Gastroesophageal sphincter (tissue), 4 donors: ENCODE results near the gene DYSF. TPM values are rescaled to one million over a fixed set of nuclear protein-coding genes. Genes with fewer than 3 reads are reported as not detected.

ENCODE experiments used
- ATAC-seq: fragments of 150-250 bp; one replicate; pipeline ENCODE4 v1.9.1; 2016; ENCODE audit warnings: mild to moderate bottlenecking, moderate library complexity
- H3K27ac ChIP-seq, 4 donors: fragments of 200-600 bp; sonication (generic) in 3 of 4; 1 replicate in 3 of 4; 2 replicates in 1 of 4; pipeline ENCODE4 v1.5.1; 2016 to 2019
- H3K27me3 ChIP-seq: fragments of 200-600 bp; sonication (generic); one replicate; pipeline ENCODE4 v1.5.1; 2019
- H3K36me3 ChIP-seq, 2 donors: fragments of 200-600 bp; sonication (generic); one replicate each; pipeline ENCODE4 v1.5.1; 2019; ENCODE audit warnings: control low read depth in 1 of 2
- H3K4me1 ChIP-seq, 3 donors: fragments of 200-600 bp; sonication (generic); 1 replicate in 2 of 3; 2 replicates in 1 of 3; pipeline ENCODE4 v1.5.1; 2016 to 2019; ENCODE audit warnings: control low read depth in 2 of 3
- H3K4me3 ChIP-seq, 2 donors: fragments of 200-600 bp; sonication (generic); one replicate each; pipeline ENCODE4 v1.5.1; 2019; ENCODE audit warnings: mild to moderate bottlenecking in 1 of 2, moderate library complexity in 1 of 2
- H3K9me3 ChIP-seq, 3 donors: fragments of 200-600 bp; sonication (generic); one replicate each; pipeline ENCODE4 v1.5.1; 2017 to 2019; ENCODE audit warnings: control low read depth in 2 of 3
- EP300 ChIP-seq: sonication (generic); formaldehyde crosslinking; IDR thresholded peaks from one replicate; pipeline ENCODE4 v1.6.1; 2017; ENCODE audit warnings: antibody characterized with exemption, mild to moderate bottlenecking
- POLR2A ChIP-seq, 2 donors: fragments of 450-650 bp; IDR thresholded peaks; one replicate each; pipeline ENCODE4 v1.6.1; 2017; ENCODE audit warnings: antibody characterized with exemption in 2 of 2, mild to moderate bottlenecking in 2 of 2, moderate library complexity in 1 of 2
- POLR2AphosphoS5 ChIP-seq: sonication (generic); formaldehyde crosslinking; IDR thresholded peaks from one replicate; pipeline ENCODE4 v1.6.1; 2017; ENCODE audit warnings: antibody characterized with exemption
- WGBS, 2 donors: methylation state at CpG; one replicate each; pipeline ENCODE4 v1.1.5; 2018; ENCODE audit warnings: low coverage in 1 of 2; 5-methylcytosine and 5-hydroxymethylcytosine counted together
- total RNA-seq, 4 donors: library from RNA; depleted of rRNA; stranded (reverse); fragments of >200 nt; gene quantifications; one replicate each; pipeline ENCODE4 v1.1.0, GENCODE V29; 2016
- TF ChIP-seq, protein P1 (sequence below), 4 experiments: fragments of 200-600 bp in 2 of 4; fragments of 450-650 bp in 2 of 4; sonication (generic) in 1 of 4; IDR thresholded peaks; one replicate each; pipeline ENCODE4 v1.5.1; 2017 to 2019; ENCODE audit warnings: antibody characterized with exemption in 4 of 4, mild to moderate bottlenecking in 2 of 4, moderate library complexity in 2 of 4

DYSF gene
- total RNA-seq, 4 donors from 2014 or later: 11.0 to 50.1 (median 17.4) TPM

GRCh38 chr2:71552356-71552755 is 99.0 kb downstream of the DYSF start:
- Histone ChIP-seq H3K27me3 (no peaks in the 10 kb centered on the region), H3K4me3 (no peak overlapping the region), H3K4me1 (no peaks in the 10 kb centered on the region), H3K27ac (no peak overlapping the region), H3K9me3 (no peaks in the 10 kb centered on the region), H3K36me3 (peaks cover 0 to 66% of the 10 kb centered on the region in 2 donors)
- TF ChIP-seq POLR2A (IDR thresholded peaks at IDR 0.05): no peak
- no peak for TF ChIP-seq EP300
- TF ChIP-seq, protein P1, sequence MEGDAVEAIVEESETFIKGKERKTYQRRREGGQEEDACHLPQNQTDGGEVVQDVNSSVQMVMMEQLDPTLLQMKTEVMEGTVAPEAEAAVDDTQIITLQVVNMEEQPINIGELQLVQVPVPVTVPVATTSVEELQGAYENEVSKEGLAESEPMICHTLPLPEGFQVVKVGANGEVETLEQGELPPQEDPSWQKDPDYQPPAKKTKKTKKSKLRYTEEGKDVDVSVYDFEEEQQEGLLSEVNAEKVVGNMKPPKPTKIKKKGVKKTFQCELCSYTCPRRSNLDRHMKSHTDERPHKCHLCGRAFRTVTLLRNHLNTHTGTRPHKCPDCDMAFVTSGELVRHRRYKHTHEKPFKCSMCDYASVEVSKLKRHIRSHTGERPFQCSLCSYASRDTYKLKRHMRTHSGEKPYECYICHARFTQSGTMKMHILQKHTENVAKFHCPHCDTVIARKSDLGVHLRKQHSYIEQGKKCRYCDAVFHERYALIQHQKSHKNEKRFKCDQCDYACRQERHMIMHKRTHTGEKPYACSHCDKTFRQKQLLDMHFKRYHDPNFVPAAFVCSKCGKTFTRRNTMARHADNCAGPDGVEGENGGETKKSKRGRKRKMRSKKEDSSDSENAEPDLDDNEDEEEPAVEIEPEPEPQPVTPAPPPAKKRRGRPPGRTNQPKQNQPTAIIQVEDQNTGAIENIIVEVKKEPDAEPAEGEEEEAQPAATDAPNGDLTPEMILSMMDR (IDR thresholded peaks at IDR 0.05): no peak
- no peak for TF ChIP-seq POLR2AphosphoS5
- ATAC-seq: no peak
- WGBS, 2 donors: 67 to 100% methylated on average over 1 to 2 of the region's 6 CpGs

DNA sequence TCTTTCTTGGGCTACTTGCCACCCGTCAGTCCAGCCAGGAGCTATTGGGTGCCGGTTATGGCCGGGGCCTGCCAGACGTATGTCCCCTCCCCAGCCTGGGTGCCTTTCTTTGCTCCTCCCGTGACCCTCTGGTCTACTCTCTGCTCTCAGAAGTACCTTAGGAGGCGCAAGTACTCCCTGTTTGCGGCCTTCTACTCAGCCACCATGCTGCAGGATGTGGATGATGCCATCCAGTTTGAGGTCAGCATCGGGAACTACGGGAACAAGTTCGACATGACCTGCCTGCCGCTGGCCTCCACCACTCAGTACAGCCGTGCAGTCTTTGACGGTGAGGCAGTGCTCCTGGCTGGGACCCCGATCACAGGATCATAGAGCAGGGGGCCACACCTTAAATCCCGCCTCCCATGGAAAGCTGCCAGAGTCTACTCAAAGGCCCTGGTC is 99.5 kb downstream of the DYSF start:
- Histone ChIP-seq H3K36me3 (peaks cover 0 to 68% of the 10 kb centered on the region in 2 donors), H3K27ac (no peak overlapping the region), H3K27me3 (no peaks in the 10 kb centered on the region), H3K4me1 (no peaks in the 10 kb centered on the region), H3K9me3 (no peaks in the 10 kb centered on the region), H3K4me3 (no peak overlapping the region)
- ATAC-seq: no peak
- 90 to 100% methylated on average over 2 to 3 of the region's 15 CpGs for whole genome bisulfite sequencing, 2 donors
- no peak for TF ChIP-seq POLR2A (IDR thresholded peaks at IDR 0.05)
- TF ChIP-seq, protein P1 (IDR thresholded peaks at IDR 0.05): no peak
- TF ChIP-seq POLR2AphosphoS5: no peak
- no peak for TF ChIP-seq EP300

- no peak overlapping the region for H3K27ac ChIP-seq
- ATAC-seq: no peak
- TF ChIP-seq EP300 (no peak), POLR2AphosphoS5 (no peak), POLR2A (IDR thresholded peaks at IDR 0.05) (no peak)
- TF ChIP-seq, protein P1 (IDR thresholded peaks at IDR 0.05): no peak
- no peak overlapping the region for H3K4me3 ChIP-seq
- H3K9me3 ChIP-seq: no peaks in the 10 kb centered on the region
- no peaks in the 10 kb centered on the region for H3K4me1 ChIP-seq
- H3K27me3 ChIP-seq: no peaks in the 10 kb centered on the region
- H3K36me3 ChIP-seq: peaks cover 0 to 77% of the 10 kb centered on the region in 2 donors
- WGBS, 2 donors: 81 to 97% methylated on average over 5 to 6 of the region's 9 CpGs
These were observed 100.8 kb downstream of the DYSF start for GRCh38 chr2:71554028-71554705.

GRCh38 chr2:71554706-71555056 is 101.3 kb downstream of the DYSF start:
- no peak overlapping the region for H3K27ac ChIP-seq
- peaks cover 0 to 82% of the 10 kb centered on the region in 2 donors for H3K36me3 ChIP-seq
- no peaks in the 10 kb centered on the region for H3K9me3 ChIP-seq
- WGBS, 2 donors: 95 to 100% methylated on average over 2 of the region's 2 CpGs
- H3K4me1 ChIP-seq: no peaks in the 10 kb centered on the region
- no peak for ATAC-seq
- H3K4me3 ChIP-seq: no peak overlapping the region
- TF ChIP-seq POLR2A (IDR thresholded peaks at IDR 0.05) (no peak), EP300 (no peak), POLR2AphosphoS5 (no peak)
- TF ChIP-seq, protein P1 (IDR thresholded peaks at IDR 0.05): no peak
- H3K27me3 ChIP-seq: no peaks in the 10 kb centered on the region

DNA sequence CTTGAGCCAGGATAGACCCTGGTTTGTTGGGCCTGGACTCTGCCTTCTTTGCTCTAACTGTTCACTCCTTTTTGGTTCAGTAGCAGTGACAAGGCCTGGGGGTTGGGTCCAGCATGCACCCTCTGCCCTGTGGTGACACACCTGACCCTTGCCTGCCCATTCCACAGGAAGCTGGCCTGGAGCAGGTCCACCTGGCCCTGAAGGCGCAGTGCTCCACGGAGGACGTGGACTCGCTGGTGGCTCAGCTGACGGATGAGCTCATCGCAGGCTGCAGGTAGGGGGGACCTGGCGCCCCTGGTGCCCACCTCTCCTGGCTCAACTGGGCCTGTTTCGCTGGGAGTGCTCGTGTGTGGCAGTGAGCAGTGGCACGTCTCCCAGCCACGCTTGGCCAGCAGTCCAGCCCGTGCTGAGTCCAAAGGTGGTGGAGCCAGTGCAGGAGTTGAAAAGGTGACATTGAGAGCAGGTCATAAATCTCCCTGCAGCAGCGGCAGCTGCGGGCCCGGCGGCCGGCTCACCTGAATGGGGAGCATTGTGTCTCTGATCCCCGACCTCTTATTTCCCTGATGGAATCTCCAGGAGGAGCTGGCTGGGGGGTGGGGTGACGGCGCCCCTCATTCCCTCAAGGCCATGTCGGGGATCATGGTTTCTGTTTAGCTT is 102.6 kb downstream of the DYSF start:
- ATAC-seq: no peak
- no peaks in the 10 kb centered on the region for H3K4me1 ChIP-seq
- H3K9me3 ChIP-seq: no peaks in the 10 kb centered on the region
- H3K27me3 ChIP-seq: no peaks in the 10 kb centered on the region
- H3K36me3 ChIP-seq: peaks cover 0 to 81% of the 10 kb centered on the region in 2 donors
- TF ChIP-seq, protein P1 (IDR thresholded peaks at IDR 0.05): no peak
- TF ChIP-seq POLR2A (IDR thresholded peaks at IDR 0.05): no peak
- no peak for TF ChIP-seq POLR2AphosphoS5
- no peak for TF ChIP-seq EP300
- no peak overlapping the region for H3K4me3 ChIP-seq
- WGBS, 2 donors: 87% methylated on average over 3 of the region's 21 CpGs; no CpG with 5 or more reads in 1 of the 2 donors
- H3K27ac ChIP-seq: no peak overlapping the region
